Left kidney (tissue), 8 donors: ENCODE measurements around the gene FAM228B. TPM values are rescaled to one million over a fixed set of nuclear protein-coding genes. Genes with fewer than 3 reads are reported as not detected.
"Not testable (repeated sequence)": the region's sequence is repeated elsewhere in the genome, so short reads cannot be mapped to it uniquely, and the experiment has no call there.

Experiments
- DNase-seq: peaks from one replicate; pipeline ENCODE4 v3.0.0-alpha.2; 2013
- long read RNA-seq, 8 donors: transcript quantifications; one replicate each; lab custom pipeline, GENCODE V29; 2026
- polyA plus RNA-seq: library from polyadenylated mRNA; unstranded; fragments of 120-200 nt; gene quantifications from one replicate; pipeline ENCODE4 v1.2.1, GENCODE V29; 2013; ENCODE audit not compliant: insufficient read length

Gene FAM228B
- 29.7 TPM for polyA plus RNA-seq
- long read RNA-seq, donor 1: 0 reads
- long read RNA-seq, donor 2: 0 reads
- long read RNA-seq, donor 3, partial matches to known transcripts: 27 of 36 reads
- long read RNA-seq, donor 3, other reads (novel, unspliced or antisense): 9 of 36 reads
- long read RNA-seq, donor 4, partial matches to known transcripts: 0 of 1 reads
- long read RNA-seq, donor 4, other reads (novel, unspliced or antisense): 0 of 1 reads
- long read RNA-seq, donor 5, partial matches to known transcripts: 6 of 9 reads
- long read RNA-seq, donor 5, other reads (novel, unspliced or antisense): 0 of 9 reads
- long read RNA-seq, donor 6: 0 reads
- long read RNA-seq, donor 7, partial matches to known transcripts: 0 of 2 reads
- long read RNA-seq, donor 7, other reads (novel, unspliced or antisense): 0 of 2 reads
- long read RNA-seq, donor 8, partial matches to known transcripts: 7 of 14 reads
- long read RNA-seq, donor 8, other reads (novel, unspliced or antisense): 7 of 14 reads

DNA sequence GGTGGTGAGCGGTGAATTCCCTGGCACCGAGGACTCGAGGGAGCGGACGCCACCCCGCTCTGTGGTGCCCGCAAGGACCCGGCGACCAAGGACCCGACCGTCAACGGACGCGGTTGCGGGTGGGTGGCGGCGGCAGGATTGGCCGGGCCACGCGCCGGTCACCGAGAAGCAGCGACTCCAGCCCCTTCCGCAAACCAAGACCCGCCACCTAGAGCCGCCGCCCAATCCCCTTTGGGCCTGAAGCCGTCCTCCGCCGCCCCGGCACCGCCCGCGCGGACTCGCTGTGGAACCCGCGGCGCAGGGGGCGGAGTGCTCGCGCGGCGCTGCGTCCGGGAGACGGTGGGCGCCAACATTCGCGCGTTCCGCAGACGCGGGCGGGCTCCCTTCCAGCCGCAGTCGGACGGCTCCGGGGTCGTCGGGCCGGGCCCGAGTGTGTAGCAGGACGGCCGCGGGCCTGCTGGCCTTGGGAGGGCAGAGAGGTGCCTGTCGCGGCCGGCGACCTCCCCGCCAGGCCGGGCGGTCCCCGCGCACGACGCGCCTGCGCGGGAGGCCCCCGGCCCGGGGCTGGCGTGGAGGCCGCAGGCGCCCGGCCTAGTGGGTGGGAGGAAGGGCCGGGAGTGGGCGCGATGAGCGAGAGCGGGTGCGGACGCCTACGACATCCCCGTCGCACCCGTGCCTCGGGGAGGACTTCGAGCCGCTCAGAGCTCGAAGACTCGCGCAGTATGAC, at the start of gene FAM228B, which contains the start of gene PFN4:
Gene FAM228B, plus strand, starts transcription at position 275 of the 727 bp plus-strand sequence. CDS start 893 bp downstream, outside the sequence.
Gene PFN4, minus strand, starts transcription at position 140 of the 727 bp plus-strand sequence. CDS start 799 bp downstream, outside the sequence.
- DNase-seq: peak; percentile 85

DNA sequence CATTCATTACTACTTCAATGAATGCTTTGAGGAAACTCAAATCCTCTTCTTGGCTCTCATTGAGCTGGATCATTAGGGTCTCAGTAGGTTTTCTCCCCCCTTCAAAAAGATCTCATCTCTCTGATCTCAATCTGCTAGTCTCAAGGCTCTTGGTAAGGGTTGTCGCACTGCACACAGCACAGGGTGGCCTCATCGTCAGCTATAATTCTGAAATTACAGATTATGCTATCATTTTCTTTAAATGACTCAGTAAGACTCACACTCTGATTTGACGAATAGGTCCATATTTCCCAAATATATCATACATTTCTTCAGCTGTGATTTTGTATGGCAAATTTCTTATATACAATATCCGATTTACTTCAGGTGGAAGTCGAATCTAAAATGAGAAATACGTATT, 49.5 kb upstream of the FAM228B start:
- DNase-seq: no peak

DNA sequence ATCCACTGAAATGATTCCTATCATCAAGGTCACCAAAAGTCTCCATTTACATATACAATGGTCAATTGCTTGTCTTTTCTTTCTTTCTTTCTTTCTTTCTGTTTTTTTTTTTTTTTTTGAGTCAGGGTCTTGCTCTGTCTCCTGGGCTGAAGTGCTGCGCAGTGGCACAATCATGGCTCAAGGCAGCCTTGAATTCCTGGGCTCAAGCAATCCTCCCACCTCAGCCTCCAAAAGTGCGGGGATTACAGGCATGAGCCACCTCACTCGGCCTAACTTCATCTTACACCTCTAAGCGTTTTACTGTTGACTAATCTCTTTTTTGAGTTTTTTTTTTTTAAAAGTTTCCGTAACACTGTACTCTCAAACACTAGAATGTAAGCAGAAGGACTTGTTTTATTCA, 48.0 kb upstream of the FAM228B start:
- no peak for DNase-seq

DNA sequence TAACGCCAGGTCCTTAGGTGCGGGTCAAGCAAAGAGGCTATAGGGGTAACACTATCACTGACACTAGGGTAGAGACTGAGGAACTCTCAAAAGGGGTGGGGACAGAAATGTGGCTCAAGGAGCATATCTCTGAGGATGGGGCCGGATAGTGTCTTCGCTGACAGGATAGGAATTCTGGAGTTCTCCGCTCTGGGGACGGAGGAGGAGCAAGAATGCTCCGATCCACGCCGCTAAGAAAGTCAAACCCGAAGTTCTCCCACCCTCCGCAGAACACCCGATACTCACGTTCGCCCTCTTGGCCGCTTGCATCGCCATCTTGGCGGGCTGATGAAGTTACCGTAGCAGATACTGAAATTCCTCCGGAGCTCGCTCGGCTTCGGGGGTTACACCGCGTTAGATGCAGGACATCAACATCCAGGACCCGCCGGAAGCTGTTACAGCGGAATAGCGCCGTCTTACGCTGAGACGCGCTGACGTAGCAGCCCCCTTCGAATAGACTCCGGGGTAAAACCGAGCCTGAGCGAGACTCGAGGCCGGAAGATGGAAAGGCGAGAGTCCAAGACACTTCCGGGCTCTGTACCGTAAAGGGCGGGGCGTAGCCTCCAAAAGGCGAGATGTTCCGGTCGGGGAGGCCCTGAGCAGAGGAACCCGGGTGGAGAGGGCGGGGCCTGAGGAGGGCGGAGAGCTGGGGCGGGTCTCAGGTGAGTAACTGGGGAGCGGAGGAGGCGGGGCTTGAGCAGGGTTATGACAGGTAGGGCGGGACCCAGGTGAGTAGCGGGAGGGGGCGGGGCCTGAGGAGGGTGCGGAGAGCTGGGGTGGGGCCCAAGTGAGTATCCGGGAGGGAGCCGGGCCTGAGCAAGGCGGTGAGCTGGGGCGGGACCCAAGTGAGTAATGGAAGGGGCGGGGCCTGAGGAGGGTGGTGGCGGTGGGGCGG, 47.1 kb upstream of the FAM228B start, which contains the start of gene SF3B6:
Gene SF3B6, minus strand, starts transcription at position 412 of the 934 bp plus-strand sequence. Its CDS starts 97 bp downstream, at position 315.
- DNase-seq: peak; percentile 99

DNA sequence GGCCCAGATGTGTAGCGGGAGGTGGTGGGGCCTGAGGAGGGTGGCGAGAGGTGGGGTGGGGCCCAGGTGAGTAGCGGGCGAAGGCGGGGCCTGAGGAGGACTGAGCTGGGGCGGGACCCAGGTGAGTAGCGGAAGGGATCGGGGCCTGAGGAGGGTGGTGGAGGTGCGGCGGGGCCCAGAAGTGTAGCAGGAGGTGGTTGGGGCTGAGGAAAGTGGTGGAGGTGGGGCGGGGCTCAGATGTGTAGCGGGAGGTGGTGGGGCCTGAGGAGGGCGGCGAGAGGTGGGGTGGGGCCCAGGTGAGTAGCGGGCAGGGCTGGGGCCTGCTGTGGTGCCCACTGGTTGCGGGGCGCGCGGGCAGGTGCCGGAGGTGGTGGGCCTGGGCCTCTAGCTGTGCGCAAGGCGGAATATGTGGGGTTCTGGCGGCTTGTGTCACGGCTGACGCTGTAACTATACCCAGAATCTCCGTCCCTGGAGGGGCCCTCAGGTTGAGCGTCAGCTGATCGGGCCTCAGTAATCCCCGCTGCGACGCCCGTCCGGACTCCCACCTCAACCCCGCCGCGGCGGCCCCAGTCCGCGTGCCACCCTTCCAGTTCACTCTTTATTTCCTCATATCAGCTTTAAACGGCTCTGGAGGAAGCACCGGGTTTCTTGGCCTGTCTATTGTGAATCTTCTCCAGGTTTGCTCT, 46.3 kb upstream of the FAM228B start:
- DNase-seq: no peak

DNA sequence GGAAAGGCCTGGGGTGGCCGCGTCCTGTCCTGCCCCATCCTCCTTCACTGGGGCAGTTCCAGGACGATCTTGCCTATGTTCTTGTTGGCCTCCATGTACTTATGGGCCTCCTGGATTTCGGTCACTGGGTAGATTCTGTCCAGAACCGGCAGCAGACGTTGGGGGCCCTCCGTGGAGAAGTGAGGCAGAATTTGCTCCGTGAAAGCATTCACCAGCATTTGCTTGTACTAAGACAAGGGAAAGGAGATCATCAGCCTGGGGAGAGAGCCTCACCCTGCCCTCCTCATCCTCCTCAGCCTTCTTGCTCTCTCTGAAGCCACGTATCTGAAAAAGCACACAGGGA, 45.8 kb upstream of the FAM228B start:
- DNase-seq: no peak

DNA sequence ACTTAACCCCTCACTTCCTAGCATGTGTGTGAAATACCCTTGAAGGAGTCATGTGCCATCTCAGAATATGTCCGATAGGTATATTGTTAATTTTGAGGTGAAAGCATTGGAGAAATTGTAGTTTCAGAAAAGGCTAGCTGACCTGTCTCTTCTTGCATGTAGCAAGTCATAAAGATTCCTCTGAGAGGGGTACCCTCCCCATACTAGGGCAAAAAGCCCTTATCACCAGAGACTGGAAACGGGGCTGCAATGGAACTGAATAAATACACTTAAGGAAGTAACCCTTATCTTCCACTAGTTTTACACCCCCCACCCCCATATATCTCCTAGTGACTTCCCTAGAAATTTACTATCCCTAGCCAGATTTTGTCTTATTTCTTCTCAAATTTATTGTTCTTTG, 45.4 kb upstream of the FAM228B start:
- DNase-seq: no peak

DNA sequence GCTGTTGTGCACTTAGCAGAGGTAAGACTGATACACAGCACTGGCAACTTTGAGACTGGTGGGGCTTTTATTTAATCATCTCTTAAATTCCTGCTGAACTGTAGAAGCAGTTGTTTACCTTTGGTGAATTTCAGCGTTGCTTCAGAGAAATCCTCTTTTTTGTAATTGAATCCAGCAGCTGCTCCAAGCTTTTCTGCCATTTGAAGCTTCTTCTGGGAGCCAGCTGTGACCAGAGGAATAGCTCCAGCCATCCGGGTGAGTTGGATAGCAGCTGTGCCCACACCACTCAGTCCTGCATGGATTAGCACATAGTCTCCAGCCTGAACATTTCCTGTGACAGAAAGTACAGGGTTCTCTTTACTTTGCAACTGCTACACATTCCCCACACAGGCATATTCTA, 42.6 kb upstream of the FAM228B start:
- DNase-seq: no peak

DNA sequence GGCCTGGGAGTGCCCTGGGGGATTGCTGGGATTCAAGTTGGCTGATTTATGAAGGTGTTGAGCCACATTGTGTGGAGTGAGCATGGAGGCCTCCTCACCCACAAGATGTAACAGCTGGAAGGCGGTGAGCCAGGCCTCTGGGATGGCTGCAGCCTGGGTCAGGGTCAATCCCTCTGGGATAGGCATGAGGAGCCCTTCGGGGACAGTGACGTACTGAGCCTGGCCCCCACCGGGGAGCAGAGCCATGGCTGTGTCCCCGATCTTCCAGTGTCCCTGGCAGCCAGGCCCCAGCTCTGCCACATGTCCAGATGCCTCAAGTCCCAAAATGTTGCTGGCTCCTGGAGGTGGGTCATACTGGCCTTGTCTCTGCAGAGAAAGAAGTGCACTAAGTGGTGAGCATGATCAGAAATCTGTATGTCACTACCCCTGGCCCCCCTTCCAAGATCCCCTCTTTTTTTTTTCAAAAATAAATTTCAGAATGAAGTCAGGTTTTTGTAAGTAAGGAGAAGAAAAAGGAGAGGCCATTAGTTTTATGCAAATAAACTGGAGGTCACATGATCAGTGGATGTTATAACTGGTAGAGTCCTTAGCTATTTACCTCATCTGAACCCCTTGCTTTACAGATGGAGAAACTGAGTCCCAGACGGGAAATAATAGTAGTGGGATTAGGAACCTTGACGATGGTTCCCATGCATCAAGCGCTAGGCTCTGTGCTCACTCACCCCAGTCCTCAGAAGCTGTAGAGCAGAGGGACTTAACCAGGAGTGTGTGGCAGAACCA, 40.3 kb upstream of the FAM228B start:
- no peak for DNase-seq

DNA sequence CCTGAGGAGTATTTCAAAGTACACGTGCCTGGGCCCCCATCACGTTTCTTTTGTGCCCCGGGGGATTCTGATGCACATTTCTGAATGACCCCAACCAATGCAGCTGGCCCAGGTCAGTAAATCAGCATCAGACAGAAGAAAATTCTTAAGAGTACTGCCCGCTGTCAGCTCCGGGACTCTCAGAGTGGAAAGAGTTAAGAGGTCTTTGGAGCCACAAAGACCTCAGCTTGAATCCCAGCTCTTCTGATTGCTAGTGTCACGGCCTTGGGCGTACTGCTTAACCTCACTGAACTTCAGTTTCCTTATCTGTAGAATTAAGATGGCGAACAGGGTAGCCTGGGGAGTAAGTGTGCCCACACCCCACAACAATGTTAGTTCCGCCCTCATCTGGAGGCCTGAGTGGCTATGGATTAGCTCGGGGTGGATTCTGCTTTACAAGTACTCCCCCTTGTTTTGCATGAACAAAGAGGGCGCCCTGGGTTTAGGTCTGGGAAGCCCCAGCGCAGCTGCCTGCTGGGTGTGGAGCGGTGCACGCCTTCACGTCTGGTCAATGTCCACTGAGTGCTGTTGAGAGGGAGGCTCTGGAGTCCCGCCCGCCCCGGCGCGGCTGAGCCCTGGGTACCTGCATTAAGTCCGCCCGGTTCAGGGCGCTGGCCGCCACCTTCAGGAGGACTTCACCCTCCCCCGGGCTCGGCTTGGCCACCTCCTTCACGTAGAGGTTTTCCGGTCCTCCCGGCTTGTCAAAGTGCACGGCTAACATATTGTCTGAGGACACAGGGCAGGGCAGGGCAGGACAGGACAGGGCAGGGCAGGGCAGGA, 39.5 kb upstream of the FAM228B start:
- DNase-seq: peak; percentile 63

DNA sequence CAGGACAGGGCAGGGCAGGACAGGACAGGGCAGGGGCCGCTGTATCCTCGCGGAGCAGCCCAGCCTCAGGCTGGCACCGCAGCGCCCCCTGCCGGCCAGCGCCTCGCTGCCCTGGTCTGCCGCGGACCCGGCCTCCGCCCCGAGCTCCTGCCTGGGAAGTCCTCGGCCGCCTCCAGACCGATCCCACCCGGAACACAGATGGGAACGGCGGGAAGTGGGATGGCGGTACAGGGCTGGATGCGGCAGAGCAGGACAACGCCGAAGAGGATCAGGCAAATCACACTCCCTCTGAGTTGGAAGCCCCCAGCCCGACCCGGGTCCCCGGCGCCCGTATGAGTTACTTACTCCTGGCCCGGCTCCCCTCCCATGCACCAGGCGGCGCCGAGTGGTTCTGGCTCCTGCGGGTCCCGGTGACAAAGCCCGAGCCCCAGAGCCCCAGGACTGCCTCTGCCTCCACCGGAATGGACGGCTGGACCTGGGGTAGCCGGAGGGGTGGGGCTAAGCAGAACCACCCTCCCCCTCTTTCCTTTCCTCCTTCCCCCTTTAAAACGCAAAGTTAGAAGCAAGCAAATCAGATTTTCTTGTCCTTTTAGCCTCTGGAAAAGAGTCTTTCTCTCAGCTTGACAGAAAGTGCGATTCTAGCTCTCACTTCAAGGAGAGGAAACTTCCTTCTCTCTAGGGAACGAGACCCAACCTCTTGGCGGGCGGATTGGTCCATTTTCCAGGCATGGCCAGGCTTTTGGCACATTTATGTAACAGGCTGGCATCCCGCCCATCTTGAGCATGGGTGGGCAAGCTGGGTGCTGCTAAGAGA, 38.7 kb upstream of the FAM228B start, which contains the start of gene TP53I3:
Gene TP53I3, minus strand, starts transcription at position 449 of the 814 bp plus-strand sequence. CDS start 508 bp downstream, outside the sequence.
- peak; percentile 89 for DNase-seq

DNA sequence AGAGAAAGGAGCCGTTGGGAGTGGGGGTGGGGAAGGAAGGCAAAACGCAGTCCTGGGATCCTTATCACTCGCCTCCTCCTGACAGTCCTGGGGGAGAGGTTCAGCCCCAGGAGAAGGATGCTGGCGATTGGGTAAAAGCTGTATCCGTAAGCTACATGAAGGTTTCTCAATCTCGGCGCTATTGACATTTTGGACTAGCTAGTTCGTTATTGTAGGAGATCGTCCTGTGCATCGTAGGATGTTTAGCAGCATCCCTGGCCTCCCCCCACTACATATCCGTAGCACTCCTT, 38.1 kb upstream of the FAM228B start:
- no peak for DNase-seq

DNA sequence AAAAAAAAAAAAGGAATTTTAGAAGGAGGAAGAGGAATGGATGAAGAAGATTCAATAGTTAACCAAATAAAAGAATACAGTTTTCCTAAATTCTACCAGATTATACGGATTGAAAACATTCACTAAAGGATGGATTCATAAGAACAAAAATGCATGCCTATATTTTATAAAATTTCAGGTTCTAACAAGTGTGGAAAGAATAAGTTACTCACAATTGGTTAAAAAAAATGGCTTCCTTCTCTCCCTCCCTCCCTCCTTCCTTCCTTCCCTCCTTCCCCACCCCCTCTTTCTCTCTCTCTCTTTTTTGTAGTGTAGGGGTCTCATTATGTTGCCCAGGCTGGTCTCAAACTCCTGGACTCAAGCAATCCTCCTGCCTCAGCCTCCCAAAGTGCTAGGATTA, 37.0 kb upstream of the FAM228B start:
- no peak for DNase-seq

DNA sequence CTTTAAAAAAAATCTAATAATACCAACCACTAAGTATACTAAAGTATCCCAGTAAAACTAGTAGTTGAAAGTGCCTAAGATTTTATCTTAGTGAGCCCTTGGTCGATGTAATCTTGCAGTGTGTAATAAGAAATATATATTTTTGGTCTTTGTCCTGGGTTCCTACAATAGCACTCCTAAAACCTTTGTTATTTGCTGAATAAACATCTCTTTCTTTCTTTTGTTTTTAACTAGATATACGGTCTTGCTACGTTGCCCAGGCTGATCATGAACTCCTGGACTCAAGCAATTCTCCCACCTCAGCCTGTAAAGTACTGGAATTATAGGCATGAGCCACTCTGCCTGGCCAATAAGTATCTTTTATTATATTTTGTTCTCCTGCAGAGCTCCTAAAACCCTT, 36.2 kb upstream of the FAM228B start:
- no peak for DNase-seq

DNA sequence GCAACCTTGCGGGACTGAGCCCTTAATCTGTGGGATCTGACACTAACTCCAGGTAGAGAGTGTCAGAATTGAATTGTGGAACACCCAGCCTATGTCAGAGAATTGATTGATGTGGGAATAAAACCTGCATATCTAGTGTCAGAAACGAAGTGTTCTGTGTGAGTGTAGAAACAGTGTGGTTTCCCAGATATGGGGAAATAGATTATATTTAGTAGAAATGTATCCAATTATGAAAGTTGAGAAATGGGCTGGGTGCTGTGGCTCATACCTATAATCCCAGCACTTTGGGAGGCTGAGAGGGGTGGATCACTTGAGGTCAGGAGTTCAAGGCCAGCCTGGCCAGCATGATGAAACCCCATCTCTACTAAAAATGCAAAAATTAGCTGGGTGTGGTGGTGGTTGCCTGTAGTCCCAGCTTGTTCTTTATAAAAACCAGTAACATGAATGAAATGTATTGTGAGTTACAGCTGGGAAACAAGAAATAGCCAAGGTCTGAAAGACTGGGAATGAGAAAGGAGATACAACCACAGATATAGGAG, 34.4 kb upstream of the FAM228B start:
- DNase-seq: no peak

DNA sequence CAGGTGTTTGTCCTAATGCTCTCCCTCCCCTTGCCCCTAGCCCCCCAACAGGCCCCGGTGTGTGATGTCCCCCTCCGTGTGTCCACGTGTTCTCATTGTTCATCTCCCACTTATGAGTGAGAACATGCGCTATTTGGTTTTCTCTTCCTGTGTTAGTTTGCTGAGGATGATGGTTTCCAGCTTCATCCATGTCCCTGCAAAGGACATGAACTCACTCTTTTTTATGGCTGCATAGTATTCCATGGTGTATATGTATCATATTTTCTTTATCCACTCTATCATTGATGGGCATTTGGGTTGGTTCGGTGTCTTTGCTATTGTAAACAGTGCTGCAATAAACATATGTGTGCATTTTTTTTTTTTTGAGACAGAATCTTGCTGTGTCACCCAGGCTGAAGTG, 30.0 kb upstream of the FAM228B start:
- not testable (repeated sequence) for DNase-seq

DNA sequence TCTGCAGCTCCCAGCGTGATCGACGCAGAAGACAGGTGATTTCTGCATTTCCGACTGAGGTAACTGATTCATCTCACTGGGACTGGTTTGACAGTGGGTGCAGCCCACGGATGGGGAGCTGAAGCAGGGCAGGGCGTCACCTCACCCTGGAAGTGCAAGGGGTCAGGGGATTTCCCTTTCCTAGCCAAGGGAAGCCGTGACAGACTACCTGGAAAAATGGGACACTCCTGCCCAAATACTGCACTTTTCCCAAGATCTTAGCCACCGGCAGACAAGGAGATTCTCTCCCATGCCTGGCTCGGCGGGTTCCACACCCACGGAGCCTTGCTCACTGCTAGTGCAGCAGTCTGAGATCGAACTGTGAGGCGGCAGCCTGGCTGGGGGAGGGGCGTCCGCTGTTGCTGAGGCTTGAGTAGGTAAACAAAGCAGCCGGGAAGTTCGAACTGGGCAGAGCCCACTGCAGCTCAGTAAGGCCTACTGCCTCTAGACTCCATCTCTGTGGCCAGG, 28.0 kb upstream of the FAM228B start:
- DNase-seq: not testable (repeated sequence)

DNA sequence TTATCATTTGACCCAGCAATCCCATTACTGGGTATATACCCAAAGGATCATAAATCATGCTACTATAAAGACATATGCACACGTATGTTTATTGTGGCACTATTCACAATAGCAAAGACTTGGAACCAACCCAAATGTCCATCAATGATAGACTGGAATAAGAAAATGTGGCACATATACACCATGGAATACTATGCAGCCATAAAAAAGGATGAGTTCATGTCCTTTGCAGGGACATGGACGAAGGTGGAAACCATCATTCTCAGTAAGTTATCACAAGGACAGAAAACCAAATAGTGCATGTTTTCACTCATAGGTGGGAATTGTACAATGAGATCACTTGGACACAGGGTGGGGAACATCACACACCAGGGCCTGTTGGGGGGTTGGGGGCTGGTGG, 22.5 kb upstream of the FAM228B start:
- not testable (repeated sequence) for DNase-seq
